ENCODE measurements around the gene IL16. TPM values are rescaled to one million over a fixed set of nuclear protein-coding genes. Genes with fewer than 3 reads are reported as not detected.

Gene IL16
- polyA plus RNA-seq, 1 donor from 2014 or later, result not detected

DNA sequence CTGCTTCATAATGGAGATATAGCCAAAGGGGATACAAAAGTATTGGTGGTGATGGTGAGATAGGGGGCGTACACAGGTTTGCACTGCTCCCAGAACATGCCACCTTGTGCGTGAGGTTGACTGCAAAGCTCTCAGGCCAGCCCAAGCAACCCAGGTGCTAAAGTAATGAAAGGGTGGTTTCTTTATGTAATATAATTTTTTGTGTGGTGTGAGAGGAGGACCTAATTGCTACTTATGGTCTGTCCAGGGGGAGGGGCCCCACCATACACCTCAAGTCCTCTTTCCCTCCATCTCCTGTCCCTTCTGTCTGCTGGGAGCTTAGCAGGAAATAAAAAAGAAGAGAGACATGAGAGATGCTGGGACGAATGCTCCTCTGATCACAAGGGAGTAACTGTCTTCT lies 73.5 kb downstream of the IL16 start:
- Histone ChIP-seq H3K27me3 (ENCODE audit: insufficient read depth, low read depth, low read length) (peaks cover 10% of the 10 kb centered on the region), H4K20me1 (ENCODE audit: insufficient read depth) (no peaks in the 10 kb centered on the region), H3K4me2 (ENCODE audit: low read length) (no peak overlapping the region)

DNA sequence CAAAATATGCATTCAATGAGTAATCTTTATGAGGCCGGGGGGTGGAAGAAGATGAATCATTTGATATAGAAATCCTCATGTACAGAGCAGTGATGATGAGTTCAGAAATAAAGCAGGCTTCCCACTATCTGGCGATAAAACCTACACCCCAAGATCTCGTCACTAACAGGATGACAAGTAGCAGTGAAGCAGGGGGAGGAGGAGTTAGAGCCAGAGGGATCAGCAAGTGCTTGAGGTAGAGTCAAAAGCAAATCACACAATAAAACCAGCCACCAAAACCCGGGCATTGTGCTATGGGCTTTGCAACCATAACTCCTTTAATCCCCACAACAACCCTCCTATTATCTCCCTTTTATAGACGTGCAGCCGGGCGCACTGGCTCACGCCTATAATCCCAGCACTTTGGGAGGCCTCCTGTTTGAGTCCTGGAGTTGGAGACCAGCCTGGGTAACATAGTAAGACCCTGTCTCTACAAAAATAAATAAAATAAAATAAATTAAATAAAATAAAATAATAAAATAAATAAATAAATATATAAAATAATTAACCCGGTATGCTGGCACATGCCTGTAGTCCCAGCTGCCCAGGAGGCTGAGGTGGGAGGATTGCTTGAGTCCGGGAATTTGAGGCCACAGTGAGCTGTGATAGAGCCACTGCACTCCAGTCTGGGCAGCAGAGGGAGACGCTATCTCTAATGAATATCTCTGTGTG lies 74.3 kb downstream of the IL16 start:
- Histone ChIP-seq H2AFZ (ENCODE audit: low read depth, low read length) (no peak overlapping the region), H3K4me3 (ENCODE audit: low read length) (no peak overlapping the region), H3K9ac (ENCODE audit: low read length) (no peak overlapping the region), H3K27me3 (ENCODE audit: insufficient read depth, low read depth, low read length) (peaks cover 10% of the 10 kb centered on the region), H3K27ac (ENCODE audit: low read length) (no peak overlapping the region), H3K36me3 (ENCODE audit: insufficient read depth, low read length) (no peaks in the 10 kb centered on the region), H4K20me1 (ENCODE audit: insufficient read depth) (no peaks in the 10 kb centered on the region), H3K9me2 (ENCODE audit: insufficient read depth, low read length) (no peaks in the 10 kb centered on the region), H3F3A (ENCODE audit: insufficient read depth, low read length, poor library complexity, severe bottlenecking) (no peaks in the 10 kb centered on the region), H3K9me3 (ENCODE audit: low read length) (no peaks in the 10 kb centered on the region), H3K79me2 (replicated peaks; ENCODE audit: insufficient read depth, low read length) (no peaks in the 10 kb centered on the region), H3K4me2 (ENCODE audit: low read length) (no peak overlapping the region)
- no peak for TF ChIP-seq EZH2 (IDR thresholded peaks at IDR 0.05; ENCODE audit: borderline replicate concordance, insufficient read depth, low read length, poor library complexity, severe bottlenecking)
- no peak for TF ChIP-seq EP300 (conservative IDR thresholded peaks at IDR 0.05; ENCODE audit: poor library complexity, severe bottlenecking)
- TF ChIP-seq, protein P1, sequence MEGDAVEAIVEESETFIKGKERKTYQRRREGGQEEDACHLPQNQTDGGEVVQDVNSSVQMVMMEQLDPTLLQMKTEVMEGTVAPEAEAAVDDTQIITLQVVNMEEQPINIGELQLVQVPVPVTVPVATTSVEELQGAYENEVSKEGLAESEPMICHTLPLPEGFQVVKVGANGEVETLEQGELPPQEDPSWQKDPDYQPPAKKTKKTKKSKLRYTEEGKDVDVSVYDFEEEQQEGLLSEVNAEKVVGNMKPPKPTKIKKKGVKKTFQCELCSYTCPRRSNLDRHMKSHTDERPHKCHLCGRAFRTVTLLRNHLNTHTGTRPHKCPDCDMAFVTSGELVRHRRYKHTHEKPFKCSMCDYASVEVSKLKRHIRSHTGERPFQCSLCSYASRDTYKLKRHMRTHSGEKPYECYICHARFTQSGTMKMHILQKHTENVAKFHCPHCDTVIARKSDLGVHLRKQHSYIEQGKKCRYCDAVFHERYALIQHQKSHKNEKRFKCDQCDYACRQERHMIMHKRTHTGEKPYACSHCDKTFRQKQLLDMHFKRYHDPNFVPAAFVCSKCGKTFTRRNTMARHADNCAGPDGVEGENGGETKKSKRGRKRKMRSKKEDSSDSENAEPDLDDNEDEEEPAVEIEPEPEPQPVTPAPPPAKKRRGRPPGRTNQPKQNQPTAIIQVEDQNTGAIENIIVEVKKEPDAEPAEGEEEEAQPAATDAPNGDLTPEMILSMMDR (IDR thresholded peaks at IDR 0.05; ENCODE audit: poor library complexity, severe bottlenecking), result no peak
- TF ChIP-seq SMC3 (conservative IDR thresholded peaks at IDR 0.05; ENCODE audit: poor library complexity), result no peak
- no peak for TF ChIP-seq TAF1 (IDR thresholded peaks at IDR 0.05; ENCODE audit: low read depth)
- TF ChIP-seq, protein P2, sequence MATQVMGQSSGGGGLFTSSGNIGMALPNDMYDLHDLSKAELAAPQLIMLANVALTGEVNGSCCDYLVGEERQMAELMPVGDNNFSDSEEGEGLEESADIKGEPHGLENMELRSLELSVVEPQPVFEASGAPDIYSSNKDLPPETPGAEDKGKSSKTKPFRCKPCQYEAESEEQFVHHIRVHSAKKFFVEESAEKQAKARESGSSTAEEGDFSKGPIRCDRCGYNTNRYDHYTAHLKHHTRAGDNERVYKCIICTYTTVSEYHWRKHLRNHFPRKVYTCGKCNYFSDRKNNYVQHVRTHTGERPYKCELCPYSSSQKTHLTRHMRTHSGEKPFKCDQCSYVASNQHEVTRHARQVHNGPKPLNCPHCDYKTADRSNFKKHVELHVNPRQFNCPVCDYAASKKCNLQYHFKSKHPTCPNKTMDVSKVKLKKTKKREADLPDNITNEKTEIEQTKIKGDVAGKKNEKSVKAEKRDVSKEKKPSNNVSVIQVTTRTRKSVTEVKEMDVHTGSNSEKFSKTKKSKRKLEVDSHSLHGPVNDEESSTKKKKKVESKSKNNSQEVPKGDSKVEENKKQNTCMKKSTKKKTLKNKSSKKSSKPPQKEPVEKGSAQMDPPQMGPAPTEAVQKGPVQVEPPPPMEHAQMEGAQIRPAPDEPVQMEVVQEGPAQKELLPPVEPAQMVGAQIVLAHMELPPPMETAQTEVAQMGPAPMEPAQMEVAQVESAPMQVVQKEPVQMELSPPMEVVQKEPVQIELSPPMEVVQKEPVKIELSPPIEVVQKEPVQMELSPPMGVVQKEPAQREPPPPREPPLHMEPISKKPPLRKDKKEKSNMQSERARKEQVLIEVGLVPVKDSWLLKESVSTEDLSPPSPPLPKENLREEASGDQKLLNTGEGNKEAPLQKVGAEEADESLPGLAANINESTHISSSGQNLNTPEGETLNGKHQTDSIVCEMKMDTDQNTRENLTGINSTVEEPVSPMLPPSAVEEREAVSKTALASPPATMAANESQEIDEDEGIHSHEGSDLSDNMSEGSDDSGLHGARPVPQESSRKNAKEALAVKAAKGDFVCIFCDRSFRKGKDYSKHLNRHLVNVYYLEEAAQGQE (IDR thresholded peaks at IDR 0.05; ENCODE audit: borderline replicate concordance), result no peak
- TF ChIP-seq MXI1 (conservative IDR thresholded peaks at IDR 0.05; ENCODE audit: poor library complexity, severe bottlenecking), result no peak
- TF ChIP-seq RAD21 (conservative IDR thresholded peaks at IDR 0.05), result no peak
- TF ChIP-seq POLR2AphosphoS5 (IDR thresholded peaks at IDR 0.05), result no peak

More for the DNA sequence above, 73.5 kb downstream of the IL16 start:
- Histone ChIP-seq H3K4me3 (ENCODE audit: low read length) (no peak overlapping the region), H2AFZ (ENCODE audit: low read depth, low read length) (no peak overlapping the region), H3K9me3 (ENCODE audit: low read length) (no peaks in the 10 kb centered on the region), H3K9me2 (ENCODE audit: insufficient read depth, low read length) (no peaks in the 10 kb centered on the region), H3K27ac (ENCODE audit: low read length) (no peak overlapping the region), H3K36me3 (ENCODE audit: insufficient read depth, low read length) (no peaks in the 10 kb centered on the region), H3F3A (ENCODE audit: insufficient read depth, low read length, poor library complexity, severe bottlenecking) (no peaks in the 10 kb centered on the region), H3K79me2 (replicated peaks; ENCODE audit: insufficient read depth, low read length) (no peaks in the 10 kb centered on the region), H3K9ac (ENCODE audit: low read length) (no peak overlapping the region)
- TF ChIP-seq EP300 (conservative IDR thresholded peaks at IDR 0.05; ENCODE audit: poor library complexity, severe bottlenecking), result no peak
- TF ChIP-seq MXI1 (conservative IDR thresholded peaks at IDR 0.05; ENCODE audit: poor library complexity, severe bottlenecking), result no peak
- TF ChIP-seq, protein P2 (IDR thresholded peaks at IDR 0.05; ENCODE audit: borderline replicate concordance), result no peak
- TF ChIP-seq, protein P1 (IDR thresholded peaks at IDR 0.05; ENCODE audit: poor library complexity, severe bottlenecking), result no peak
- TF ChIP-seq POLR2AphosphoS5 (IDR thresholded peaks at IDR 0.05), result no peak
- TF ChIP-seq TAF1 (IDR thresholded peaks at IDR 0.05; ENCODE audit: low read depth), result no peak

All from neural cell (in vitro differentiated cells).